ENCODE data around the gene PDE2A. TPM values are rescaled to one million over a fixed set of nuclear protein-coding genes. Genes with fewer than 3 reads are reported as not detected.

PDE2A gene
- polyA plus RNA-seq, 1 donor (not counting 4 experiments of a cell fraction or from before 2014, with no cell fraction given) = 0.38 TPM

- no peaks in the 10 kb centered on the region for H4K20me1 ChIP-seq (ENCODE audit: control insufficient read depth, extremely low read depth, insufficient read depth, low read length)
- no peak overlapping the region for H3K27ac ChIP-seq (ENCODE audit: control insufficient read depth, insufficient read depth, low read length)
- no peak for DNase-seq (ENCODE audit: low read depth, low spot score)
- no peak for FAIRE-seq
- no peak overlapping the region for H3K9ac ChIP-seq (ENCODE audit: control insufficient read depth, extremely low read depth, insufficient read depth, low read length)
- no peak overlapping the region for H3K4me2 ChIP-seq (ENCODE audit: control insufficient read depth, extremely low read depth, insufficient read depth, low read depth, low read length)
- H2AFZ ChIP-seq (ENCODE audit: control insufficient read depth, low read length) = no peak overlapping the region
- H3K79me2 ChIP-seq (ENCODE audit: control insufficient read depth, insufficient read depth, low read length) = no peaks in the 10 kb centered on the region
- no peak overlapping the region for H3K4me3 ChIP-seq (ENCODE audit: control insufficient read depth in 2 of 3, extremely low read depth in 1 of 3, insufficient read depth in 2 of 3, low read depth in 1 of 3, low read length in 3 of 3)
- dilution Hi-C loops (cut with MboI; ENCODE audit: extremely low pct_ligation_motif_present, low sequenced_read_pairs) = no loop called here
- H3K9me1 ChIP-seq (ENCODE audit: control insufficient read depth, extremely low read depth, insufficient read depth, low read length) = no peaks in the 10 kb centered on the region
- no peaks in the 10 kb centered on the region for H3K9me3 ChIP-seq (ENCODE audit: control insufficient read depth, low read depth, low read length)
- peaks cover 15% of the 10 kb centered on the region for H3K27me3 ChIP-seq (ENCODE audit: control insufficient read depth, extremely low read depth, insufficient read depth, low read length)
- TF ChIP-seq CTCF (optimal IDR thresholded peaks at IDR 0.05 in 1 of 3, IDR thresholded peaks at IDR 0.05 in 1 of 3, conservative IDR thresholded peaks at IDR 0.05 in 1 of 3; ENCODE audit: extremely low read depth in 1 of 3, insufficient read depth in 2 of 3, low read length in 3 of 3) (no peak), EZH2 (IDR thresholded peaks at IDR 0.05; ENCODE audit: low read length) (no peak)
- peaks cover 5% of the 10 kb centered on the region for H3K4me1 ChIP-seq (ENCODE audit: control insufficient read depth, extremely low read depth, insufficient read depth, low read length)
- no peaks in the 10 kb centered on the region for H3K36me3 ChIP-seq (ENCODE audit: control insufficient read depth in 2 of 2, extremely low read depth in 1 of 2, insufficient read depth in 2 of 2, low read length in 2 of 2)
Observed at GRCh38 chr11:72647882-72648281, 26.3 kb downstream of the PDE2A start.

- Histone ChIP-seq H4K20me1 (ENCODE audit: control insufficient read depth, extremely low read depth, insufficient read depth, low read length) (no peaks in the 10 kb centered on the region), H3K9me1 (ENCODE audit: control insufficient read depth, extremely low read depth, insufficient read depth, low read length) (no peaks in the 10 kb centered on the region), H3K36me3 (ENCODE audit: control insufficient read depth in 2 of 2, extremely low read depth in 1 of 2, insufficient read depth in 2 of 2, low read length in 2 of 2) (no peaks in the 10 kb centered on the region), H3K9ac (ENCODE audit: control insufficient read depth, extremely low read depth, insufficient read depth, low read length) (no peak overlapping the region), H2AFZ (ENCODE audit: control insufficient read depth, low read length) (no peak overlapping the region), H3K9me3 (ENCODE audit: control insufficient read depth, low read depth, low read length) (no peaks in the 10 kb centered on the region), H3K4me2 (ENCODE audit: control insufficient read depth, extremely low read depth, insufficient read depth, low read depth, low read length) (no peak overlapping the region), H3K4me1 (ENCODE audit: control insufficient read depth, extremely low read depth, insufficient read depth, low read length) (peaks cover 5% of the 10 kb centered on the region), H3K79me2 (ENCODE audit: control insufficient read depth, insufficient read depth, low read length) (no peaks in the 10 kb centered on the region), H3K4me3 (ENCODE audit: control insufficient read depth in 2 of 3, extremely low read depth in 1 of 3, insufficient read depth in 2 of 3, low read depth in 1 of 3, low read length in 3 of 3) (no peak overlapping the region), H3K27ac (ENCODE audit: control insufficient read depth, insufficient read depth, low read length) (no peak overlapping the region), H3K27me3 (ENCODE audit: control insufficient read depth, extremely low read depth, insufficient read depth, low read length) (peaks cover 17% of the 10 kb centered on the region)
- TF ChIP-seq EZH2 (IDR thresholded peaks at IDR 0.05; ENCODE audit: low read length) (no peak), CTCF (optimal IDR thresholded peaks at IDR 0.05 in 1 of 3, IDR thresholded peaks at IDR 0.05 in 1 of 3, conservative IDR thresholded peaks at IDR 0.05 in 1 of 3; ENCODE audit: extremely low read depth in 1 of 3, insufficient read depth in 2 of 3, low read length in 3 of 3) (no peak)
- dilution Hi-C loops (cut with MboI; ENCODE audit: extremely low pct_ligation_motif_present, low sequenced_read_pairs) = no loop called here
- FAIRE-seq (no peak), DNase-seq (ENCODE audit: low read depth, low spot score) (no peak)
Observed at GRCh38 chr11:72646472-72646871, 27.8 kb downstream of the PDE2A start.
